ENCODE measurements around the gene HSPG2.

Gene HSPG2

GRCh38 chr1:21841852-21842466 is 95.2 kb downstream of the HSPG2 start:
- H3K27me3 ChIP-seq (ENCODE audit: insufficient read depth, poor library complexity, severe bottlenecking) = no peaks in the 10 kb centered on the region
- H3K27ac ChIP-seq (replicated peaks) = no peak overlapping the region
- TF ChIP-seq CTCF (IDR thresholded peaks at IDR 0.05; ENCODE audit: insufficient read depth, low read length) = no peak
- no peak for TF ChIP-seq SPI1 (IDR thresholded peaks at IDR 0.05; ENCODE audit: borderline replicate concordance, low read depth)
- no peak for TF ChIP-seq POLR2AphosphoS5 (IDR thresholded peaks at IDR 0.05; ENCODE audit: low read depth)
- TF ChIP-seq REST (IDR thresholded peaks at IDR 0.05; ENCODE audit: insufficient replicate concordance, low read depth) = no peak
- no peak for TF ChIP-seq GABPA (IDR thresholded peaks at IDR 0.05; ENCODE audit: low read depth)
- no peak overlapping the region for H3K4me3 ChIP-seq (replicated peaks; ENCODE audit: insufficient read depth, low read length)
- no peak for DNase-seq (ENCODE audit: low read depth in 1 of 2, low spot score in 1 of 2)

GRCh38 chr1:21840981-21841380 is 96.1 kb downstream of the HSPG2 start:
- Histone ChIP-seq H3K27me3 (ENCODE audit: insufficient read depth, poor library complexity, severe bottlenecking) (no peaks in the 10 kb centered on the region), H3K4me3 (replicated peaks; ENCODE audit: insufficient read depth, low read length) (no peak overlapping the region), H3K27ac (replicated peaks) (no peak overlapping the region)
- TF ChIP-seq CTCF (IDR thresholded peaks at IDR 0.05; ENCODE audit: insufficient read depth, low read length) (no peak), REST (IDR thresholded peaks at IDR 0.05; ENCODE audit: insufficient replicate concordance, low read depth) (no peak), POLR2AphosphoS5 (IDR thresholded peaks at IDR 0.05; ENCODE audit: low read depth) (no peak), GABPA (IDR thresholded peaks at IDR 0.05; ENCODE audit: low read depth) (no peak), SPI1 (IDR thresholded peaks at IDR 0.05; ENCODE audit: borderline replicate concordance, low read depth) (no peak)
- no peak for DNase-seq (ENCODE audit: low read depth in 1 of 2, low spot score in 1 of 2)

- no peak overlapping the region for H3K4me3 ChIP-seq (replicated peaks; ENCODE audit: insufficient read depth, low read length)
- TF ChIP-seq REST (IDR thresholded peaks at IDR 0.05; ENCODE audit: insufficient replicate concordance, low read depth) = no peak
- no peak for TF ChIP-seq CTCF (IDR thresholded peaks at IDR 0.05; ENCODE audit: insufficient read depth, low read length)
- no peak for TF ChIP-seq SPI1 (IDR thresholded peaks at IDR 0.05; ENCODE audit: borderline replicate concordance, low read depth)
- no peak for TF ChIP-seq GABPA (IDR thresholded peaks at IDR 0.05; ENCODE audit: low read depth)
- no peak for TF ChIP-seq POLR2AphosphoS5 (IDR thresholded peaks at IDR 0.05; ENCODE audit: low read depth)
- no peak overlapping the region for H3K27ac ChIP-seq (replicated peaks)
- no peaks in the 10 kb centered on the region for H3K27me3 ChIP-seq (ENCODE audit: insufficient read depth, poor library complexity, severe bottlenecking)
- DNase-seq (ENCODE audit: low read depth in 1 of 2, low spot score in 1 of 2) = no peak
These were observed 97.6 kb downstream of the HSPG2 start for GRCh38 chr1:21839337-21840037.
